ENCODE measurements around the gene ACTL7A. TPM values are rescaled to one million over a fixed set of nuclear protein-coding genes. Genes with fewer than 3 reads are reported as not detected.

The ACTL7A gene
- total and polyA plus RNA-seq, 2 of the 13 experiments (the other 11 are each of a cell fraction or from before 2014, with no cell fraction given): not detected

DNA sequence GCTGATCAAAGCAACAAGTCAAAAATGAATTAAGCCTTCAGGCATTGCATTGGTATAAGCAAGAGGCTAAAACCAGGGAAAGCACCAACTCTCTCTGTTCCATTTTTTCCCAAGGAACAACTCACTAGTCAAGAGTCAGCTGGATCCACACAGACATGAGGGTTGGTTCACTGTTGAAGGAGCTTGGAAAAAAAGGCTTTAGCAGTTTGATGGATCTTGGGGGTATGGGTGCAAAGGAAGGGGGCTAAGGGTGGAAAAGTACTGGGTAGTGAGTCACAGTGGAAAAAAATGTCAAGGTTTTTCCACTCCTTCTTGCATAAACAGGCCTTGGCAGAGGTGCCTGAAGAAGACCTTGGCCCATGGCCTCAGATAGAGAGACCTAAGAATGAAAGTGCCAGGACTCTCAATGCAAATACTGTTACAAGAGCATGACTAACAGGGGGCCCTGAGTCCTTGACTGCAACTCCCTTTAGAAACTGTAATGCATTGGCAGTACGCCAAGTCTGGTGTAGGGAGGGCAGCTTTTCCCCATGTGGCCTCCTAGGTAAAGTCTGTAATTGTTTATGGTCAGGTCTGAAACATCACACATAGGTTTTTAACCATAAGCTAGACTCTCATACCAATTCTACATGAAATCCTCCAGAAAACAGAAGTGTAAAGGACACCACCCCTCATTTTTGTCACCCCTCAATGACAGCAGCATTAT lies 23.7 kb downstream of the ACTL7A start (continued):
- TF ChIP-seq, protein P1, sequence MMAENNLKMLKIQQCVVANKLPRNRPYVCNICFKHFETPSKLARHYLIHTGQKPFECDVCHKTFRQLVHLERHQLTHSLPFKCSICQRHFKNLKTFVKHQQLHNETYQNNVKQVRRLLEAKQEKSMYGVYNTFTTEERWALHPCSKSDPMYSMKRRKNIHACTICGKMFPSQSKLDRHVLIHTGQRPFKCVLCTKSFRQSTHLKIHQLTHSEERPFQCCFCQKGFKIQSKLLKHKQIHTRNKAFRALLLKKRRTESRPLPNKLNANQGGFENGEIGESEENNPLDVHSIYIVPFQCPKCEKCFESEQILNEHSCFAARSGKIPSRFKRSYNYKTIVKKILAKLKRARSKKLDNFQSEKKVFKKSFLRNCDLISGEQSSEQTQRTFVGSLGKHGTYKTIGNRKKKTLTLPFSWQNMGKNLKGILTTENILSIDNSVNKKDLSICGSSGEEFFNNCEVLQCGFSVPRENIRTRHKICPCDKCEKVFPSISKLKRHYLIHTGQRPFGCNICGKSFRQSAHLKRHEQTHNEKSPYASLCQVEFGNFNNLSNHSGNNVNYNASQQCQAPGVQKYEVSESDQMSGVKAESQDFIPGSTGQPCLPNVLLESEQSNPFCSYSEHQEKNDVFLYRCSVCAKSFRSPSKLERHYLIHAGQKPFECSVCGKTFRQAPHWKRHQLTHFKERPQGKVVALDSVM (CRISPR knock-in tag; IDR thresholded peaks at IDR 0.05): peak; percentile 70
- TF ChIP-seq MATR3 (CRISPR knock-in tag; IDR thresholded peaks at IDR 0.05) (no peak), ZC3H4 (CRISPR knock-in tag; IDR thresholded peaks at IDR 0.05; ENCODE audit: borderline replicate concordance) (0 out of 2 replicates have a peak, but pooled peaks have one; percentile 32), SP1 (IDR thresholded peaks at IDR 0.05) (no peak), SP1 (CRISPR knock-in tag; IDR thresholded peaks at IDR 0.05) (peak; percentile 37; the same call in 1 of the 2 replicates), SKI (IDR thresholded peaks at IDR 0.05; ENCODE audit: partially characterized antibody) (peak; percentile 95), TGIF2 (CRISPR knock-in tag; IDR thresholded peaks at IDR 0.05) (peak; percentile 78), KMT2A (CRISPR knock-in tag; IDR thresholded peaks at IDR 0.05) (0 out of 2 replicates have a peak, but pooled peaks have one; percentile 40), ARNT2 (CRISPR knock-in tag; IDR thresholded peaks at IDR 0.05; ENCODE audit: low read depth) (peak; percentile 48), ZBTB39 (CRISPR knock-in tag; IDR thresholded peaks at IDR 0.05) (peak; percentile 78; the same call in 1 of the 2 replicates), KLF16 (CRISPR knock-in tag; IDR thresholded peaks at IDR 0.05) (peak in 1 of 2 experiments; percentile 98; a peak in 2 of 4 replicates), ZNF563 (CRISPR knock-in tag; IDR thresholded peaks at IDR 0.05) (no peak), KLF15 (CRISPR knock-in tag; IDR thresholded peaks at IDR 0.05; ENCODE audit: borderline replicate concordance) (no peak), ZNF557 (CRISPR knock-in tag; IDR thresholded peaks at IDR 0.05) (no peak), SIX4 (CRISPR knock-in tag; IDR thresholded peaks at IDR 0.05) (peak; percentile 89), ZNF629 (CRISPR knock-in tag; conservative IDR thresholded peaks at IDR 0.05) (peak; percentile 40; the same call in 1 of the 2 replicates), SMYD3 (CRISPR knock-in tag; IDR thresholded peaks at IDR 0.05) (peak; percentile 79; the same call in 1 of the 2 replicates), ZNF598 (CRISPR knock-in tag; IDR thresholded peaks at IDR 0.05; ENCODE audit: borderline replicate concordance) (peak; percentile 28; the same call in 1 of the 2 replicates), GABPA (IDR thresholded peaks at IDR 0.05; ENCODE audit: low read depth, low read length) (no peak), GABPA (CRISPR knock-in tag; IDR thresholded peaks at IDR 0.05; ENCODE audit: low read depth) (peak; percentile 56; the same call in 1 of the 2 replicates)
- TF ChIP-seq, protein P2, sequence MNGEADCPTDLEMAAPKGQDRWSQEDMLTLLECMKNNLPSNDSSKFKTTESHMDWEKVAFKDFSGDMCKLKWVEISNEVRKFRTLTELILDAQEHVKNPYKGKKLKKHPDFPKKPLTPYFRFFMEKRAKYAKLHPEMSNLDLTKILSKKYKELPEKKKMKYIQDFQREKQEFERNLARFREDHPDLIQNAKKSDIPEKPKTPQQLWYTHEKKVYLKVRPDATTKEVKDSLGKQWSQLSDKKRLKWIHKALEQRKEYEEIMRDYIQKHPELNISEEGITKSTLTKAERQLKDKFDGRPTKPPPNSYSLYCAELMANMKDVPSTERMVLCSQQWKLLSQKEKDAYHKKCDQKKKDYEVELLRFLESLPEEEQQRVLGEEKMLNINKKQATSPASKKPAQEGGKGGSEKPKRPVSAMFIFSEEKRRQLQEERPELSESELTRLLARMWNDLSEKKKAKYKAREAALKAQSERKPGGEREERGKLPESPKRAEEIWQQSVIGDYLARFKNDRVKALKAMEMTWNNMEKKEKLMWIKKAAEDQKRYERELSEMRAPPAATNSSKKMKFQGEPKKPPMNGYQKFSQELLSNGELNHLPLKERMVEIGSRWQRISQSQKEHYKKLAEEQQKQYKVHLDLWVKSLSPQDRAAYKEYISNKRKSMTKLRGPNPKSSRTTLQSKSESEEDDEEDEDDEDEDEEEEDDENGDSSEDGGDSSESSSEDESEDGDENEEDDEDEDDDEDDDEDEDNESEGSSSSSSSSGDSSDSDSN (CRISPR knock-in tag; IDR thresholded peaks at IDR 0.05): peak; percentile 44; the same call in 1 of the 2 replicates
- TF ChIP-seq, protein P3, sequence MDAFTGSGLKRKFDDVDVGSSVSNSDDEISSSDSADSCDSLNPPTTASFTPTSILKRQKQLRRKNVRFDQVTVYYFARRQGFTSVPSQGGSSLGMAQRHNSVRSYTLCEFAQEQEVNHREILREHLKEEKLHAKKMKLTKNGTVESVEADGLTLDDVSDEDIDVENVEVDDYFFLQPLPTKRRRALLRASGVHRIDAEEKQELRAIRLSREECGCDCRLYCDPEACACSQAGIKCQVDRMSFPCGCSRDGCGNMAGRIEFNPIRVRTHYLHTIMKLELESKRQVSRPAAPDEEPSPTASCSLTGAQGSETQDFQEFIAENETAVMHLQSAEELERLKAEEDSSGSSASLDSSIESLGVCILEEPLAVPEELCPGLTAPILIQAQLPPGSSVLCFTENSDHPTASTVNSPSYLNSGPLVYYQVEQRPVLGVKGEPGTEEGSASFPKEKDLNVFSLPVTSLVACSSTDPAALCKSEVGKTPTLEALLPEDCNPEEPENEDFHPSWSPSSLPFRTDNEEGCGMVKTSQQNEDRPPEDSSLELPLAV (CRISPR knock-in tag; conservative IDR thresholded peaks at IDR 0.05; ENCODE audit: low read depth): no peak

Data from HepG2 (cell line).